Gastrocnemius medialis (tissue), 4 donors: Measurements from ENCODE around the gene SZT2. TPM values are rescaled to one million over a fixed set of nuclear protein-coding genes. Genes with fewer than 3 reads are reported as not detected.

Source experiments
- ATAC-seq, 2 donors: fragments of 150-250 bp; one replicate each; pipeline ENCODE4 v1.9.1; 2016
- DNase-seq, 2 donors: peaks; one replicate each; pipeline ENCODE4 v3.0.0-alpha.2; 2019
- H3K27ac ChIP-seq, 4 donors: fragments of 200-600 bp; sonication (generic); 1 replicate in 1 of 4; 2 replicates in 3 of 4; pipeline ENCODE4 v1.5.1; 2016 to 2018; ENCODE audit warnings: mild to moderate bottlenecking in 2 of 4, moderate library complexity in 1 of 4
- H3K27me3 ChIP-seq, 3 donors: fragments of 200-600 bp; sonication (generic) in 2 of 3; 1 replicate in 1 of 3; 2 replicates in 2 of 3; pipeline versions ENCODE4 v1.5.1 to v1.6.0; 2016 to 2019; ENCODE audit warnings: mild to moderate bottlenecking in 1 of 3, moderate library complexity in 1 of 3
- H3K36me3 ChIP-seq, 2 donors: fragments of 200-600 bp; sonication (generic) in 1 of 2; one replicate each; pipeline ENCODE4 v1.5.1; 2017 to 2018
- H3K4me1 ChIP-seq, 2 donors: fragments of 200-600 bp; sonication (generic) in 1 of 2; one replicate each; pipeline ENCODE4 v1.5.1; 2016 to 2017; ENCODE audit warnings: mild to moderate bottlenecking in 2 of 2
- H3K4me3 ChIP-seq, 4 donors: fragments of 200-600 bp; sonication (generic) in 3 of 4; 1 replicate in 1 of 4; 2 replicates in 3 of 4; pipeline ENCODE4 v1.5.1; 2016 to 2019; ENCODE audit warnings: mild to moderate bottlenecking in 2 of 4
- H3K9me3 ChIP-seq, 3 donors: fragments of 200-600 bp; sonication (generic) in 2 of 3; 1 replicate in 1 of 3; 2 replicates in 2 of 3; pipeline ENCODE4 v1.5.1; 2016 to 2019
- POLR2A ChIP-seq, 2 donors: fragments of 450-650 bp; IDR thresholded peaks; one replicate each; pipeline ENCODE4 v1.6.1; 2017; ENCODE audit warnings: antibody characterized with exemption in 2 of 2, mild to moderate bottlenecking in 2 of 2, moderate library complexity in 2 of 2
- in situ Hi-C, 4 donors: fragments of 200-750 bp; cut with MboI; loops; one replicate each; pipeline versions ENCODE4 v1.15.0 to v1.8.0; 2017; ENCODE audit warnings: low sequenced_read_pairs in 4 of 4
- intact Hi-C: fragments of 100-400 bp; cut with DNase I; formaldehyde crosslinking; loops from one replicate; pipeline ENCODE4 v1.15.1; 2023; ENCODE audit warnings: low total_unique reads
- total RNA-seq, 4 donors: library from RNA; depleted of rRNA; stranded (reverse); fragments of >200 nt; gene quantifications; one replicate each; pipeline versions ENCODE4 v1.1.0 to v1.2.3, GENCODE V29; 2016
- TF ChIP-seq, protein P1 (sequence below), 5 experiments: fragments of 450-650 bp in 3 of 5; fragments of 200-600 bp in 2 of 5; sonication (generic) in 2 of 5; IDR thresholded peaks in 4 of 5; conservative IDR thresholded peaks in 1 of 5; 1 replicate in 4 of 5; 2 replicates in 1 of 5; pipeline ENCODE4 v1.5.1; 2016 to 2019; ENCODE audit warnings: antibody characterized with exemption in 5 of 5, mild to moderate bottlenecking in 3 of 5, moderate library complexity in 3 of 5

SZT2 gene
- total RNA-seq, 4 donors from 2014 or later: 15.9 to 20.9 (median 17.9) TPM

DNA sequence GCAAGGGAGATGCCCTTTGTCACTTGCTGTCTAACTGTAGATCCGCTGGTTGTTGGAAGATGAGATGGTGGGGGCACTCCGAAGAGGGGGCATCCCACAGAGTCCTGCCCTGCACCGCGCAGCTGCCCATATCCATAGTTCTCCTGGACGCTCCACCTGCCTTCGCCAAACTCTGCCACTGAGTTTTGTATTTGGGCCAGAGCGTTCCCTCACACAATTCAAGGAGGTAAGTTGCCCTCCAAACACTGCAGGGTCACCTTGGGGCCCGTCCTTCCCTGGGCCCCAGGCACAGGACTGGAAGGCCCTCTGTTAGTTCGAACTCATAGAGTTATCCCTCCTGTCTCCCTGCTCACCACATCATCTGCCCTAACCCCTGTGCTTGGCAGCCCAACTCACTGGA lies 42.0 kb downstream of the SZT2 start:
- Histone ChIP-seq H3K27me3 (no peaks in the 10 kb centered on the region), H3K4me3 (no peak overlapping the region), H3K9me3 (no peaks in the 10 kb centered on the region), H3K36me3 (peaks cover 0 to 90% of the 10 kb centered on the region in 2 donors), H3K27ac (no peak overlapping the region), H3K4me1 (no peaks in the 10 kb centered on the region)
- in situ Hi-C loops: no loop called here
- ATAC-seq: no peak
- intact Hi-C loops: no loop called here
- TF ChIP-seq, protein P1, sequence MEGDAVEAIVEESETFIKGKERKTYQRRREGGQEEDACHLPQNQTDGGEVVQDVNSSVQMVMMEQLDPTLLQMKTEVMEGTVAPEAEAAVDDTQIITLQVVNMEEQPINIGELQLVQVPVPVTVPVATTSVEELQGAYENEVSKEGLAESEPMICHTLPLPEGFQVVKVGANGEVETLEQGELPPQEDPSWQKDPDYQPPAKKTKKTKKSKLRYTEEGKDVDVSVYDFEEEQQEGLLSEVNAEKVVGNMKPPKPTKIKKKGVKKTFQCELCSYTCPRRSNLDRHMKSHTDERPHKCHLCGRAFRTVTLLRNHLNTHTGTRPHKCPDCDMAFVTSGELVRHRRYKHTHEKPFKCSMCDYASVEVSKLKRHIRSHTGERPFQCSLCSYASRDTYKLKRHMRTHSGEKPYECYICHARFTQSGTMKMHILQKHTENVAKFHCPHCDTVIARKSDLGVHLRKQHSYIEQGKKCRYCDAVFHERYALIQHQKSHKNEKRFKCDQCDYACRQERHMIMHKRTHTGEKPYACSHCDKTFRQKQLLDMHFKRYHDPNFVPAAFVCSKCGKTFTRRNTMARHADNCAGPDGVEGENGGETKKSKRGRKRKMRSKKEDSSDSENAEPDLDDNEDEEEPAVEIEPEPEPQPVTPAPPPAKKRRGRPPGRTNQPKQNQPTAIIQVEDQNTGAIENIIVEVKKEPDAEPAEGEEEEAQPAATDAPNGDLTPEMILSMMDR (IDR thresholded peaks at IDR 0.05 in 4 of 5, conservative IDR thresholded peaks at IDR 0.05 in 1 of 5): no peak
- no peak for TF ChIP-seq POLR2A (IDR thresholded peaks at IDR 0.05)
- no peak for DNase-seq

DNA sequence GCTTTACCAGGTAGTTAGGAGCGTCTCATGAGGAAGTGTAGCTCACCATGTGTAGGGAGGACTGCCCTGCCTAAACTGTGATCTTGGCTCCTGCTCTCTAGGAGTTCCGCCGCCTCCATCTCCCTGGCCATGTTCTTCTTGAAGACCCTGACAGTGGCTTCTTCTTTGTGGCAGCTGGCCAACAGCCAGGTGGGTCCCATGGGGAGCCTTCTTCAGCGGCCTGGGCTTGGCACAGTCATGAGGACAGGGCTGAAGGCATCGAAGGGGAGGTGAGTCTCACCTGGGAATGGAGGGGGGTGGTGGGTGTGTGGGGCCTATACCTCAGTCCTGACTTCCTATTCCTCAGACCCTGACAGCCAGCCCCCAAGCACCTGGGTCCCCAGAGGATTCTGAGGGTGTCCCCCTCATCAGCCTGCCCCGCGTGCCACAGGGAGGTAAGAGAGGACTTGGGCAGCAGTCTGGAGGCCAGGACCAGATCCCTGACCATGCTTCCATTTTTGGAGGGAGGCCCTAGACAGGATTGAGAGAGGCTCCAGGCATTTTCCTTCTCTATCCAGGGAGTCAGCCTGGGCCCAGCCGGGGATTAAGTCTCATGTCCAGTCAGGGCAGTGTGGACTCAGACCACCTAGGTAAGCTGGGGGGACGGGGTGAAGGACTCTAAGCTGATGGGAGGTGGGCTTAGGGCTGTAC lies 42.6 kb downstream of the SZT2 start:
- DNase-seq: no peak
- no peak overlapping the region for H3K4me3 ChIP-seq
- ATAC-seq: no peak
- peaks cover 0 to 90% of the 10 kb centered on the region in 2 donors for H3K36me3 ChIP-seq
- intact Hi-C loops: no loop called here
- in situ Hi-C loops: no loop called here
- H3K4me1 ChIP-seq: no peaks in the 10 kb centered on the region
- H3K9me3 ChIP-seq: no peaks in the 10 kb centered on the region
- TF ChIP-seq, protein P1 (IDR thresholded peaks at IDR 0.05 in 4 of 5, conservative IDR thresholded peaks at IDR 0.05 in 1 of 5): no peak
- TF ChIP-seq POLR2A (IDR thresholded peaks at IDR 0.05): no peak
- no peak overlapping the region for H3K27ac ChIP-seq
- no peaks in the 10 kb centered on the region for H3K27me3 ChIP-seq

DNA sequence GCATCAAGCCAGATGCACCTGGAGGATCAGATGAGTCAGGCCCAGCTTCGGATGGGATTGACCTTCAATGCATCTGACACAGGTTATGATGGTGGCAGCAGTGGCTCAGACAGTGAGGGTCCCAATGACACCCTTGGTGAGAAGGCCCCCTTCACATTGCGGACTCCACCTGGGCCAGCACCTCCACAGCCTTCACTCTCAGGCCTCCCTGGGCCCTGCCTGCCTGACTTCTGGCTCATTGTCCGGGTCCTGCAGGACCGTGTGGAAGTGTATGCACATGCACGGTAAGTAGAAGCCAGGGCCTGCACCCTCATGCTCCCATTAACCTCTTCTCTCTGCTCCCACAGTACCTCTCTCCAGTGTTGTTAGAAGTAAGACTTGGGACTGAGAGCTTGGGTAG lies 43.2 kb downstream of the SZT2 start:
- TF ChIP-seq, protein P1 (IDR thresholded peaks at IDR 0.05 in 4 of 5, conservative IDR thresholded peaks at IDR 0.05 in 1 of 5): no peak
- no peak for TF ChIP-seq POLR2A (IDR thresholded peaks at IDR 0.05)
- H3K9me3 ChIP-seq: no peaks in the 10 kb centered on the region
- H3K27ac ChIP-seq: no peak overlapping the region
- H3K27me3 ChIP-seq: no peaks in the 10 kb centered on the region
- no peak overlapping the region for H3K4me3 ChIP-seq
- H3K4me1 ChIP-seq: no peaks in the 10 kb centered on the region
- in situ Hi-C loops (no loop called here), intact Hi-C loops (no loop called here)
- no peak for ATAC-seq
- peaks cover 0 to 85% of the 10 kb centered on the region in 2 donors for H3K36me3 ChIP-seq
- no peak for DNase-seq

DNA sequence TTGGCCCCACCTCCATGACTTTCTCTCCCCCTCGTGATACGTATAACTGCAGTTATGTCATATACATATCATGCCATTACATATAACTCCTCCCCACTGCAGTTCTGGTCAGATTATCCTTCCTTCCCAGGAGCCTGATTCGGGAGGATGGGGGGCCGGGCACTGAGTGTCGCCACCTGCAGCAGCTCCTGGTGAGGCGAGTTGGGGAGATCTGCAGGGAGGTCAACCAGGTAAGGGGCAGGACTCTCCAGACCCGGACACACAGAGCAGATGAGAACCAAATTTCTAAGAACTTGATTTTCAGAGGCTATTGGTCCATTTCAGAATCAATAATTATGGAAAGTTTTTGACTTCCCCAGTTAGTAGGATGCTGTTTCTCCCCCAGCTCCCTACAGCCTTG lies 44.6 kb downstream of the SZT2 start:
- no peak overlapping the region for H3K27ac ChIP-seq
- no peaks in the 10 kb centered on the region for H3K9me3 ChIP-seq
- in situ Hi-C loops: no loop called here
- TF ChIP-seq, protein P1 (IDR thresholded peaks at IDR 0.05 in 4 of 5, conservative IDR thresholded peaks at IDR 0.05 in 1 of 5): no peak
- no peak for TF ChIP-seq POLR2A (IDR thresholded peaks at IDR 0.05)
- H3K4me1 ChIP-seq: no peaks in the 10 kb centered on the region
- DNase-seq (no peak), ATAC-seq (no peak)
- H3K27me3 ChIP-seq: no peaks in the 10 kb centered on the region
- H3K36me3 ChIP-seq: peaks cover 0 to 82% of the 10 kb centered on the region in 2 donors
- intact Hi-C loops: no loop called here
- H3K4me3 ChIP-seq: no peak overlapping the region
